ENCODE measurements around the gene HAAO. TPM values are rescaled to one million over a fixed set of nuclear protein-coding genes. Genes with fewer than 3 reads are reported as not detected.

The HAAO gene
- polyA plus RNA-seq, 3 donors = 10.5 to 29.6 (median 15.0) TPM

DNA sequence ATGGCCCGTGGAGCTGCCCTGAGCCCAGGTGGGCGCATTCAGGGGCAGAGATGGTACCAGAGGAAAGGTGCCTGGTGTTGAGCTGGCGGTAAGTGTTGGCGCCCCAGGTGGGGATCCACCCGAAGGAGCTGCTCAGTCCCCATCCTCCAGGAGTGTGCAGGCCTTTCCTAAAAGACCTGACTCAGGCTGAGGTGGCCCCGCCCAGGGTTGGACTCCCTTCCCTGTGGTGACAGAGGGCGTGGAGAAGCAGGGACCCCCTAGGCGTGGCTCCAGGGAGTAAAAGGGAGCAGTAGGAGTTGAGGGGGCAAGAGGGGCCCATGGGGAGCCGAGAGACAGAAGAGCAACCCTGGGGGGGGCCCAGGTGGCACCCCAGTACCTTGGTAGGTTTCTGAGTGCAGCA, 30.8 kb downstream of the HAAO start:
- WGBS (ENCODE audit: insufficient coverage) = 98% methylated on average over 8 of the region's 9 CpGs
- peaks cover 0 to 5% (median 3%) of the 10 kb centered on the region in 3 donors for H3K27me3 Mint-ChIP-seq (ENCODE audit: low read depth in 3 of 3)

DNA sequence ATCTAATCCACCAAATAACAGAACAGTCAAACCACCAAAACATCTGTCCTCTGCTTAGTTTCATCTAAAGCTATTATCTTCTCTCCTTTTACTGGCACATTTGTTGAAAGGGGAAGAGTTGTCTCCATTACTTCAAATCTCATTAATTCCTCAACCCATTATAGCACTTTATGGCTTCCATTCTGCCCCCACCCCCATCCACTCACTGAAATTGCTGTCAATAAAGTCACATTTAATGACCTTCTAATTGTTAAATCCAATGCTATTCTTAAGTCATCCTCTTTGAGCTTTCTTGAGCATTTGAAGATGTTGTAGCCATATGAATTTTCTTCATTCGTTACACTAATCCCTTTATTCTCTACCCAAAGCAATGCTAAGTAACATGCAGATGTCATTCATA, 33.6 kb downstream of the HAAO start:
- no peaks in the 10 kb centered on the region for H4K20me1 ChIP-seq (ENCODE audit: insufficient read depth, low read length)
- H3K27me3 ChIP-seq (ENCODE audit: control insufficient read depth in 2 of 2, insufficient read depth in 2 of 2, low read length in 2 of 2) = no peaks in the 10 kb centered on the region
- H3K36me3 ChIP-seq (replicated peaks in 1 of 2; ENCODE audit: control insufficient read depth in 1 of 2, insufficient read depth in 2 of 2, low read length in 2 of 2) = no peaks in the 10 kb centered on the region
- WGBS (ENCODE audit: insufficient coverage) = no CpG with 5 or more reads among the region's 1 CpG
- no peak overlapping the region for H2AFZ ChIP-seq (ENCODE audit: insufficient read depth, low read depth, low read length, poor library complexity, severe bottlenecking)
- H3K4me3 ChIP-seq (replicated peaks in 1 of 3; ENCODE audit: low read depth in 2 of 3, low read length in 3 of 3) = no peak overlapping the region
- H3K36me3 Mint-ChIP-seq = peaks cover 15 to 25% of the 10 kb centered on the region in 2 donors
- no peak overlapping the region for H3K4me2 ChIP-seq (replicated peaks; ENCODE audit: extremely low read depth, low read length, poor library complexity, severe bottlenecking)
- DNase-seq = no peak
- peaks cover 0 to 2% of the 10 kb centered on the region in 2 donors for H3K9me3 ChIP-seq (replicated peaks in 1 of 2; ENCODE audit: control insufficient read depth in 1 of 2, insufficient read depth in 1 of 2, low read length in 2 of 2)
- peaks cover 52 to 59% of the 10 kb centered on the region in 2 donors for H3K4me1 ChIP-seq (ENCODE audit: control insufficient read depth in 1 of 2, insufficient read depth in 2 of 2, low read length in 2 of 2)
- intact Hi-C loops (cut with micrococcal nuclease) = loop anchor here in 1 of 2 donors (5.0 kb wide), 2 partner anchors 36 to 44 kb away; no protein-coding TSS in a partner anchor
- peaks cover 0 to 5% (median 3%) of the 10 kb centered on the region in 3 donors for H3K27me3 Mint-ChIP-seq (ENCODE audit: low read depth in 3 of 3)
- peaks cover 56% of the 10 kb centered on the region for H3K4me1 Mint-ChIP-seq
- no peak overlapping the region for H3K27ac ChIP-seq (ENCODE audit: low read depth in 1 of 2, low read length in 2 of 2)
- no peaks in the 10 kb centered on the region for H3K79me2 ChIP-seq (ENCODE audit: insufficient read depth, low read length)
- peaks cover 0 to 5% (median 2%) of the 10 kb centered on the region in 7 donors for H3K9me3 Mint-ChIP-seq
- H3K27ac Mint-ChIP-seq = no peak overlapping the region
- no peak overlapping the region for H3K9ac ChIP-seq (ENCODE audit: insufficient read depth, low read length, poor library complexity, severe bottlenecking)
- TF ChIP-seq, protein P1, sequence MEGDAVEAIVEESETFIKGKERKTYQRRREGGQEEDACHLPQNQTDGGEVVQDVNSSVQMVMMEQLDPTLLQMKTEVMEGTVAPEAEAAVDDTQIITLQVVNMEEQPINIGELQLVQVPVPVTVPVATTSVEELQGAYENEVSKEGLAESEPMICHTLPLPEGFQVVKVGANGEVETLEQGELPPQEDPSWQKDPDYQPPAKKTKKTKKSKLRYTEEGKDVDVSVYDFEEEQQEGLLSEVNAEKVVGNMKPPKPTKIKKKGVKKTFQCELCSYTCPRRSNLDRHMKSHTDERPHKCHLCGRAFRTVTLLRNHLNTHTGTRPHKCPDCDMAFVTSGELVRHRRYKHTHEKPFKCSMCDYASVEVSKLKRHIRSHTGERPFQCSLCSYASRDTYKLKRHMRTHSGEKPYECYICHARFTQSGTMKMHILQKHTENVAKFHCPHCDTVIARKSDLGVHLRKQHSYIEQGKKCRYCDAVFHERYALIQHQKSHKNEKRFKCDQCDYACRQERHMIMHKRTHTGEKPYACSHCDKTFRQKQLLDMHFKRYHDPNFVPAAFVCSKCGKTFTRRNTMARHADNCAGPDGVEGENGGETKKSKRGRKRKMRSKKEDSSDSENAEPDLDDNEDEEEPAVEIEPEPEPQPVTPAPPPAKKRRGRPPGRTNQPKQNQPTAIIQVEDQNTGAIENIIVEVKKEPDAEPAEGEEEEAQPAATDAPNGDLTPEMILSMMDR (IDR thresholded peaks at IDR 0.05) = no peak
- no peak overlapping the region for H3K4me3 Mint-ChIP-seq

More for the DNA sequence above, 30.8 kb downstream of the HAAO start:
- Mint-ChIP-seq H3K9me3 (peaks cover 0 to 5% (median 2%) of the 10 kb centered on the region in 7 donors), H3K36me3 (peaks cover 15 to 21% of the 10 kb centered on the region in 2 donors), H3K4me1 (peaks cover 47% of the 10 kb centered on the region), H3K27ac (peak overlapping the region in 1 of 7 donors; percentile 42), H3K4me3 (peak overlapping the region in 1 of 2 donors; percentile 26)
- H3K27me3 ChIP-seq (ENCODE audit: control insufficient read depth in 2 of 2, insufficient read depth in 2 of 2, low read length in 2 of 2) = no peaks in the 10 kb centered on the region
- no peaks in the 10 kb centered on the region for H3K79me2 ChIP-seq (ENCODE audit: insufficient read depth, low read length)
- no peak overlapping the region for H3K27ac ChIP-seq (ENCODE audit: low read depth in 1 of 2, low read length in 2 of 2)
- peaks cover 41 to 52% of the 10 kb centered on the region in 2 donors for H3K4me1 ChIP-seq (ENCODE audit: control insufficient read depth in 1 of 2, insufficient read depth in 2 of 2, low read length in 2 of 2)
- no peak for DNase-seq
- H3K9me3 ChIP-seq (replicated peaks in 1 of 2; ENCODE audit: control insufficient read depth in 1 of 2, insufficient read depth in 1 of 2, low read length in 2 of 2) = peaks cover 0 to 2% of the 10 kb centered on the region in 2 donors
- H4K20me1 ChIP-seq (ENCODE audit: insufficient read depth, low read length) = no peaks in the 10 kb centered on the region
- H3K36me3 ChIP-seq (replicated peaks in 1 of 2; ENCODE audit: control insufficient read depth in 1 of 2, insufficient read depth in 2 of 2, low read length in 2 of 2) = no peaks in the 10 kb centered on the region
- TF ChIP-seq, protein P1 (IDR thresholded peaks at IDR 0.05) = no peak
- no peak overlapping the region for H3K9ac ChIP-seq (ENCODE audit: insufficient read depth, low read length, poor library complexity, severe bottlenecking)
- H3K4me3 ChIP-seq (replicated peaks in 1 of 3; ENCODE audit: low read depth in 2 of 3, low read length in 3 of 3) = no peak overlapping the region
- intact Hi-C loops (cut with micrococcal nuclease) = loop anchor here in 1 of 2 donors (5.0 kb wide), 1 partner anchor 41 kb away; no protein-coding TSS in a partner anchor
- H2AFZ ChIP-seq (ENCODE audit: insufficient read depth, low read depth, low read length, poor library complexity, severe bottlenecking) = no peak overlapping the region
- H3K4me2 ChIP-seq (replicated peaks; ENCODE audit: extremely low read depth, low read length, poor library complexity, severe bottlenecking) = no peak overlapping the region

All from CD14-positive monocyte (primary cell).